Measurements from ENCODE around the gene SNF8. TPM values are rescaled to one million over a fixed set of nuclear protein-coding genes. Genes with fewer than 3 reads are reported as not detected.

Gene SNF8
- total and polyA plus RNA-seq, 11 donors, result 66.9 to 144 (median 105) TPM

- no peak overlapping the region for H3K27ac ChIP-seq
- no peak for DNase-seq
- H3K9me3 ChIP-seq, result no peaks in the 10 kb centered on the region
- ATAC-seq, result no peak
- intact Hi-C loops (cut with DNase I), result loop anchor here in 1 of 10 donors (10.0 kb wide), 1 partner anchor 134 kb away; no protein-coding TSS in a partner anchor
- peaks cover 0 to 3% (median 0%) of the 10 kb centered on the region in 12 donors for H3K4me1 ChIP-seq
- no peaks in the 10 kb centered on the region for H3K27me3 ChIP-seq
- no peak overlapping the region for H3K4me3 ChIP-seq
- WGBS, 4 donors, result 67 to 86% (median 74%) methylated on average over 1 of the region's 1 CpG
- H3K36me3 ChIP-seq, result peaks cover 0 to 24% (median 22%) of the 10 kb centered on the region in 9 donors
- no peak for TF ChIP-seq POLR2A (IDR thresholded peaks at IDR 0.05)
- no peak for TF ChIP-seq CTCF (IDR thresholded peaks at IDR 0.05)
These were observed 43.4 kb downstream of the SNF8 start for GRCh38 chr17:48901241-48901640.

GRCh38 chr17:48894886-48895285 lies 49.8 kb downstream of the SNF8 start:
- ATAC-seq, result no peak
- H3K27ac ChIP-seq, result no peak overlapping the region
- H3K4me3 ChIP-seq, result no peak overlapping the region
- DNase-seq, result no peak
- no peaks in the 10 kb centered on the region for H3K9me3 ChIP-seq
- intact Hi-C loops (cut with DNase I), result loop anchor here in 2 of 10 donors (5.0 kb wide), 2 partner anchors 47 to 137 kb away; partner anchors contain the start of gene SNF8 (in 1 of the 2)
- 62 to 87% (median 75%) methylated on average over 3 of the region's 3 CpGs for WGBS, 4 donors
- H3K27me3 ChIP-seq, result no peaks in the 10 kb centered on the region
- peaks cover 0 to 34% (median 15%) of the 10 kb centered on the region in 12 donors for H3K4me1 ChIP-seq
- H3K36me3 ChIP-seq, result peaks cover 0 to 45% (median 40%) of the 10 kb centered on the region in 9 donors
- no peak for TF ChIP-seq CTCF (IDR thresholded peaks at IDR 0.05)
- TF ChIP-seq POLR2A (IDR thresholded peaks at IDR 0.05), result no peak

DNA sequence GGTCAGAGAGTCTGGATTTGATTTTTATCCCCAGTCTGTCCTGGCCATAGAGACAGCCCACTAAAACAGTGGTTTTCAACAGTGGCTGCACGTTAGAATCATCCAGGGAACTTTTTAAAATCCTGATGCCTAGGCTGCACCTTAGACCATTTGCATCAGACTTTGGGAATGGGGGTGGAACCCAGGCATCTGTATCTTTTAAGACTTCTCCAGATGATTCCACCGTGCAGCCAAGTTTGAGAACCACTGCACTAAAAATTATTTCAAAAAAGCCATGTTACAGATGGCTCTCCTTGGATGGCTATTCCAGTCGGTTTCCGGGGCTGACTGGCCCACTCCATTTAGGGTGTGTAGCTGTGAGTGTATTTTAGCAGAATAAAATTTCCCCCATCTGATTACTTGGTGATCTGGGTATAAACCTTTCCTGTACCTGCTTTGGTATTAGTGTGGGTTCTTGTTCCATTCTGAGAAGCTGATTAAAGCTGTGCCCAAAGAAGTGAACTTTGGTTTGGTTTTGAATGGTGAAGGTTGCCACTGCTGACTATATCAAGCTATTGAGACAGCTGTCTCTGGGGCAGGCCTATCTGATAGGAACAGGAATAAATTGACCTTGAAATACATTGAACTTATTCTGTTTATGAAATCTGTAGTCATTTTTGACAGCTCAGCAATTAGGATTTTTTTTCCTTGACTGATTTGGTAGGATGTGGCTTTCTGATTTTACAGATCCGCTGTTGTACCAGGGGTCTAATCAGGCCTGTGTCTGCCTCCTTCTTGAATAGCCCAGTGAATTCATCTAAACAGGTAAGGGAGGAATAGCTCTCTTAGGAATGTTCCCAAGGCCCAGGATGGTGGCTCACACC lies 50.8 kb downstream of the SNF8 start:
- intact Hi-C loops (cut with DNase I), result loop anchor here in 2 of 10 donors (2.0 to 5.0 kb wide), 3 partner anchors 15 to 138 kb away; partner anchors contain the start of genes SNF8 (in 1 of the 2) and UBE2Z (in 1 of the 2)
- Histone ChIP-seq H3K9me3 (no peaks in the 10 kb centered on the region), H3K27me3 (no peaks in the 10 kb centered on the region), H3K27ac (peak overlapping the region in 10 of 12 donors; percentile 77 to 95 (median 91)), H3K36me3 (peaks cover 0 to 45% (median 40%) of the 10 kb centered on the region in 9 donors), H3K4me3 (peak overlapping the region; percentile 56 to 97 (median 80)), H3K4me1 (peaks cover 0 to 34% (median 15%) of the 10 kb centered on the region in 12 donors)
- no peak for ATAC-seq
- WGBS, 4 donors, result 47 to 58% (median 52%) methylated on average over 5 of the region's 5 CpGs
- TF ChIP-seq POLR2A (IDR thresholded peaks at IDR 0.05) (no peak), CTCF (IDR thresholded peaks at IDR 0.05) (no peak)
- no peak for DNase-seq

Measured in heart left ventricle (tissue), 16 donors.